ENCODE data around the gene LRPAP1.
A peak's percentile ranks its signal among the peaks of the same experiment; 100 is the strongest.

Gene LRPAP1

DNA sequence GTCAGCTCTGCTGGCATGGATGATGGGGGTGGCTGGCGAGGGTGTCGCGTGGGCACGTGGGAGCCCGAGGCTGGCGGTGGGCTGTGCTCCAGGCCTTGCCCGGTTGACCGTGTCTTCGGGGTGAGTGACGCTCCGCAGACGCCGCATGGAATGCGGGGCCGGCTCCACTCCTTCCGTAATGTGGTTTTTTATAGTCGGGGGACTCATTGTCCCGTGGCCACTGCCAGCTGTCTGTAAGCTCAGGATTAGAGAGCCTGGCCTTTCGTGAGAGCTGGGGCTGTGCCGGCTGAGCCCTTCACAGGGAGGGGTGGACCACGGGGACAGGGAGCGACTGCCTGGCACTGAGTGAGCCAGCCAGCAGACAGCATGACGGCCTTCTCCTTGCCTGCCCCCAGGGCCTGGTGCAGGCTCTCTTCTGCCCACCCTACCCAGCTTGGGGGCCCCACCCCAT is 48.7 kb downstream of the LRPAP1 start:
- DNase-seq, result no peak

DNA sequence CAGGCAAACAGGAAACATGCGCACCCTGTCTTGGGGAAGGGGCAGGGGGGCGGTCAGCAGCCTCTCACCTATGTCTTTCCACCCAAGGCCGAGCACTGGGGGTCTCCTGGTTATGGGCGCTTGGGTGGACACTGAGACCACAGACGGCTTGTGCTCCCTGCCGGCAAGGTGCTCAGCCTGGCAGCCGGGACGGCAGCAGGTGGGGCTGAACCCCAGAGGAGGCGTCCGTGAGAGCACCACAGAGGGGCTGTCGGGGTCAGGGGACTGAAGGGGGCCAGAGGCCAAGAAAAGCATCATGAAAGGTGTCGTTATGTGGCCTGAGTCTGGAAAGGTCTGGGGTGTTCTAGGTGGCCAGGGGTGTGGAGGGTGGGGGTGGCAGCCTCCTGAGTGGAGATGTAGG is 49.5 kb downstream of the LRPAP1 start:
- DNase-seq, result no peak

DNA sequence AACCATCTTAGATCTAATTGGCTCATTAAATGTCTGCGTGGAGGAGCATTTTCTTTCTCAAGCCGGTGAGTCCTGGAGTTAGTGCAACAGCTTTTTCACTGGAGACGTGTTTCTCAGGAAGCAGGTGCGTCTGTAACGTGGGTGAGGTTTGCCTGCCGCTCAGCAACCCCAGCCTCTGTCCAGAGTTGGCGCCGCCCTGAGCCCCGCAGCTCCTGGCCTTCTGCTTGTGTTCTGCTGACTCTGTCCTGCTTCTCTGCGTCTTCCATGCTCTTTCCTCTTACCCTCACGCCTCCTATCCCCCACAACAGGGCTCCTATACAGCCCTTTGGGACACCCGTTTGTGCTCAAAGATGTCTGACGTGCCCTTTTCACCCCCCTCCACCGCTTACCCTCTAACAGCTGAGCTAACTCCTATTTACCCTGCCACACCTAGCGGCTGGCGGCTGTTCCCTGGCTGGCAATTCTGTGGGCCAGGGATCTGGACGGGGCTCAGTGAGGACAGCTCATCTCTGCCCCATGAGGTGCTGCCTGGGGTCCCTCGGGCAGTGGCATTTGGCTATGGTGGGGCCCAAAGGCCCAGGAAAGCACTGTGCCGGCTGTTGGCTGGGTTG is 50.3 kb downstream of the LRPAP1 start:
- DNase-seq, result no peak

DNA sequence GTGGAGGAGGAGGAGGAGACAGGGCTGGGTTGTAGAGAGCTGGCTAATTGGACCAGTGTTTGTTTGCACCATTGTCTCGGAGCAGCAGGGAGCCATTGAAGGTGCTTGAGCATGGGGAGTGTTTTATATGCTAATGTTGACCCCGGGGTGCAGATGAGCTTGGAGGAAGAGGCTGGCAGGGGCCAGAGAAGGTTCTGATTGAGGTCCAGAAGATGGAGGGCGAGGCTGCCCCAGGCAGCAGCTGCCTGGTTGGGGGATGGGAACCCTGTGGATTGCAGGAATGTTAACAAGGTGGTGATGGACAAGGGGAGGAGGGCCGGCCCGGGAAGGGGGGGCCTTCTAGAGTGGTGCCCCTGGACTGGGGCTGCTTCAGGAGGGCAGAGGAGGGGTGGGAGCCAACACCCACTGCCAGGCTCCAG is 51.1 kb downstream of the LRPAP1 start:
- DNase-seq, result no peak

DNA sequence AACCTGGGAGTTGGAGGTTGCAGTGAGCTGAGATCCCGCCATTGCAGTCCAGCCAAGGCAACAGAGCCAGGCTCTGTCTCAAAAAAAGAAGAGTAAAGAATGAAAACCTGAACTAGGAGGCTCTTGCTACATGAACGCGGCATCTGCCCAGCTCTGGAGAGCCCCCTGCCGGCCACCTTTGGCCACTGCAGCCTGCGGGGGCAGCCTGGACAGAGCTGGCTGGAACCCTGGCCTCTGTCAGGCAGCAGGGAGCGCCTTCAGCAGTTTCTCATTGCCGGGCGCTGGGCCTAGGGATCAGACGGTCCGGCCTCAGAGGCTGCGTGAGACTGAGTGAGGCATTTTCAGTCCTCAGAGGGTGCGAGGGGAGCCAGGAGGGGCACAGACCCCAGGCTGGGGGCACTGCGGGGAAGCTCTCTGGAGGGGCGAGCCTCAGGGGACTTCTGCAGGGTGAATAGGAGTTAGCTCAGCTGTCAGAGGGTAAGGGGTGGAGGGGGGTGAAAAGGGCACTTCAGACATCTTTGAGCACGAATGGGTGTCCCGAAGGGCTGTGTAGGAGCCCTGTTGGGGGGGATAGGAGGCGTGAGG is 51.6 kb downstream of the LRPAP1 start:
- peak; percentile 81 for DNase-seq

- no peak for DNase-seq
These were observed 52.7 kb downstream of the LRPAP1 start for GRCh38 chr4:3479358-3480101.

GRCh38 chr4:3478446-3479357 is 53.5 kb downstream of the LRPAP1 start:
- no peak for DNase-seq

- no peak for DNase-seq
These were observed 54.3 kb downstream of the LRPAP1 start for GRCh38 chr4:3477750-3478430.

DNA sequence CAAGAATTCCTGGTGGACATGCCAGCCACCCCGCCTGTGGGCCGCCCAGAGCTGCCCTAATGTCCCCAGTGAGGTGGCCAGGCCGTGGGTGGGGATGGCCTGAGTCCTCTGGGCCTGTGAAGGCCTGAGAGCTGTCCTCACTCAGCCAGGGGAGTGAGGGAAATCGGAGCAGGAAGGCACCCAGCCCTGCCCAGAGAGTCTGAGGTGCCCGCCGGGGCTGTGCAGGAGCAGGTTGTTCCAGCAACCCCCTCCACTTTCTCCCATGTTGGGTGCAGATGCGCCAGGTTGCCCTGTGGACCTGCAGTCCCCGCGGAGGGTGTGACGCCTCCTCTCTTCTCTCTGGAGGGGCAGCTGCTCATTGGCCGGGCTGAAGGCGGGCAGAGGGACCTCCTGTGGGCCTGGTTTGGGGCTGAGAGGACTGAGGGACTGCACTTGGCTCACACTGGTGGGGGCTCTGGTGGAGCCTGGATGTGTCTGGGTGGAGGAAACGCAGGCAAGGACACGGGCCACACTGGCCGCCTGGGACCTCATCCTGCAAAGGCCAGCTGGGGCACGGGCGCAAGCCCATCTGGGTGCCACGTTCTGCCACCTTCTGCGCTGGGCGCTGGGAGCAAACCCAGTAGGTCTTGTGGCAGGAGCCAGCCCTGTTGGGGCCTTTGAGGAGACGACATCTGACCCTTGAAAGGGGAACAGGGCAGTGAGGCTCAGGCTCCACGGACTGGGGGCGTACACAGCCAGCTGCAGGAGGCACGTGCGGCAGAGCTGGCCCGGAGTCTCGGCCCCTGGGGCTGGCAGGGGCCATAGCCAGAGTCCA is 55.1 kb downstream of the LRPAP1 start:
- DNase-seq, result no peak

- no peak for DNase-seq
These were observed 55.9 kb downstream of the LRPAP1 start for GRCh38 chr4:3476341-3476747.

GRCh38 chr4:3475713-3476260 is 56.4 kb downstream of the LRPAP1 start:
- no peak for DNase-seq

DNA sequence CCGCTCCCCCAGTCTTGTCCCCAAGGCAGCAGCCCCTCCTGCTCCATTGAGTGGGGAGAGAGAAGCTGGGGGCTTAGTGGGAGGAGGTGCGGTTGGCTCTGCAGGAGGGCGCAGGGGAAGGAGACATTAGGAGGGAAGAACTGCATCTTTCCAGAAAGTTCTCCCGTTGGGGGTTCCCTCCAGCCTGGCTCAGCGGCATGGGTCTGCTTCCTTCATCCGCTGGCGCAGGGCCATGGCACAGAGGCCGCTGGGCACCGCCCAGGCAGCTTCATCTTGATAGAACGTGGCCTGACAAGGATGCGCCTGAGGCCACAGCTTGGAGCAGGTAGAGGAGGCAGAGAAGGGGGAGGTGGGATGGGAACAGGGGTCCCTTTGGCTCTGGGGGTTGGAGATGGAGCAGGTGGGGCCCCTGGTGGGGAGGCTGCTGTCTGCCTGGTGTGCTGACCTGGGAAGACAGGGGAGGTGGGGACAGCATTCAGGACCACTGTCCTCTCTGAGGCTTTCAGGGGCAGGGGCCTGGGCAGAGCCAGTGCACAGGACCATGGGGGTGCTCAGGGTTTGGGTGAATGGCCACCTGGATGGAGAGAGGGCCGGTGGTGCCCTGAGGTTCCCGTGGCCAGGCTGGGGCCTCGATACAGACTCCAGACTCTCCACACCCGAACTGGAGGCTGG is 57.0 kb downstream of the LRPAP1 start:
- no peak for DNase-seq

DNA sequence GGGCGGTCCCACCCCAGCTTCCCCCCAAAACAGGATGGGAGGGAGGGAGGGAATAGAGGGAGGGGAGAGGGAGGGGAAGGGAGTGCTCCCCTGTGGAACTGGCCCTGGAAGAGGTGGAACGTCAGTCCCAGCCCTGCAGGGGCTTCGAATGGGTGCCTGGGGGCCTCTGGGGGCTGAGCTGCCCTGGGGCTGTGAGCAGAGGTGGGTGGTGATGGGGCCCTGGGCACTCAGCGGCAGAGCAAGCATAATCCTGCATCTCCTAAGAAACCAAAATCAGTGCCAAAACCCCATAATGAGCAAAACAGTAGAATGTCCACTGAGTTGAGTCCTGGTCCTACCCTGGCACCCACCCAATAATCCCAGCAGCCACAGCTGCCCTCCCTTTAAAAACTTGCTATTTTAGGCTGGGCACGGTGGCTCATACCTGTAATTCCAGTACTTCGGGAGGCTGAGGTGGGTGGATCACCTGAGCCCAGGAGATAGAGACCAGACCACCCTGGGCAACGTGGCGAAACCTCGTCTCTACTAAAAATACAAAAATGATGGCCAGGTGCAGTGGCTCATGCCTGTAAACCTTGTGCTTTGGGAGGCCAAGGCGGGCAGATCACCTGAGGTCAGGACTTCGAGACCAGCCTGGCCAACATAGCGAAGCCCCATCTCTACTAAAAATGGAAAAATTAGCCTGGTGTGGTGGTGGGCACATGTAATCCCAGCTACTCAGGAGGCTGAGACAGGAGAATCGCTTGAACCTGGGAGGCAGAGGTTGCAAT is 58.0 kb downstream of the LRPAP1 start:
- DNase-seq, result no peak

GRCh38 chr4:3473181-3473950 is 58.9 kb downstream of the LRPAP1 start:
- DNase-seq, result no peak

GRCh38 chr4:3472411-3473141 is 59.6 kb downstream of the LRPAP1 start:
- DNase-seq, result no peak

- no peak for DNase-seq
These were observed 60.3 kb downstream of the LRPAP1 start for GRCh38 chr4:3471886-3472285.

DNA sequence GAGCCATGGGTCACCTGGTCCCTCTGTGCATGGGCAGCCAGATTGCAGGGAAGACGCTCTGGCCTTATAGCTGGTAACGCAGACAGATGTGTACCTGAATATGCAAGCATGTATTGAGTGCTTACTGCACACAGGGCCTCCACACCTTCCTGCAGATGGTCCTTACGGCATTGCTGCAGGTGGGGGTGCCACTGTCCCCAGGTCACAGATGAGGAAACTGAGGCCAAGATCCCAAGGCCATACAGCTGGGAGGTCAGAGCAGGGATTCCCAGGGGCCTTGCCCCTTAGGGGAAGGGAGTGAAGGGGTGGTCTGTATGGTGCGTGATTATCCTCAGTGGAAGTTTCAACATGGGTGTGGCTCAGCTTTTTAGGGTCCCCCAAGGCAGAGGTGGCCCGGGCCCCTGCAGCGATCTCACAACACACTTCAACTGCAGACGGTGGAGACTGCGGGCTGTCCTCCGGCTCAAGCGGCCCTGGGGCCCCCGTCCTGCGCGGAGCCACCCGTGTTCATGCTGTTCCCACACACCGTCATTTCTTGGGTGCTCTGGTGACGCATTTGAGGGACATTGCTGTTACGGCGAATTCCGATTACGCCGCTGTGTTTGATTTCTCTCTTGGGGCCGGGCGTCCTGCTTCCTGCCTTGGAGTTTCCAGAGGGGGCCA is 61.0 kb downstream of the LRPAP1 start:
- DNase-seq, result no peak
